DMS 273 (cell line): Measurements from ENCODE around the gene YTHDF2.
"Not testable (repeated sequence)": the region's sequence is repeated elsewhere in the genome, so short reads cannot be mapped to it uniquely, and the experiment has no call there.

ENCODE experiments used
- DNase-seq: peaks from one replicate; lab custom pipeline; 2025; ENCODE audit not compliant: unreplicated experiment; lab: John Stamatoyannopoulos, UW

YTHDF2 gene

DNA sequence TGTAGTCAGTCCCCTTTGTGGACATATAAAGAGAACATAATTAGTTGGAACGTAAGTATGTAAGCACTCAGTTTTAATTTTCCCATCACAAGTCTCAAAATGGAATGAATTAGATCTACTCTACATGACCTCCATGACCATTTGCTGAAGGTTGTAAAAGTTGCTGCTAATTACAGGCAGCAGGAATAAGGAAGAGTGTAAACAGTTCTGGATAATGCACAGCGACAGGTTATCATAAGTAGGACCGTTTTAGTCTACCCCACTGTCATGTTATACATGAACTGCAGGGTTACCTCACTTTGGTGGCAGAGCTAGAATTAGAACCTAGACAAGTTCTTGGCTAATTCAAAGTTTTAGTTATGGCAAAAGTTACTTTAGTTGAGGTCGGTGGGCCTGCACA lies 21.7 kb downstream of the YTHDF2 start:
- no peak for DNase-seq

DNA sequence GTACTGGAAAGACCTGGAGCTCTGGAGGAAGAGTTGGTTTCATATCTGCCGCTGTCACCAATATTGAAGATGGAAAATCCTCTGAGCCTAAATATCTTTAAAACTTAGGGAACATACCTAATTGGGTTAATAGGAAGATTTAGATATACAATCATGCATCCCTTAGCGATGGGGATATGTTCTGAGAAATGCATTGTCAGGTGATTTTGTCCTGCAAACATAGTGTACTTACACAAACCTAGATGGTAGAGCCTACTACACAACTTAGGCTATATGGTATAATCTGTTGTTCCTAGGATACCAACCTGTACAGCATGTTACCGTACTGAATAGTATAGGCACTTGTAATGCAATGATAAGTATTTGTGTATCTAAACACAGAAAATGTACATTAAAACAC lies 22.5 kb downstream of the YTHDF2 start:
- no peak for DNase-seq

DNA sequence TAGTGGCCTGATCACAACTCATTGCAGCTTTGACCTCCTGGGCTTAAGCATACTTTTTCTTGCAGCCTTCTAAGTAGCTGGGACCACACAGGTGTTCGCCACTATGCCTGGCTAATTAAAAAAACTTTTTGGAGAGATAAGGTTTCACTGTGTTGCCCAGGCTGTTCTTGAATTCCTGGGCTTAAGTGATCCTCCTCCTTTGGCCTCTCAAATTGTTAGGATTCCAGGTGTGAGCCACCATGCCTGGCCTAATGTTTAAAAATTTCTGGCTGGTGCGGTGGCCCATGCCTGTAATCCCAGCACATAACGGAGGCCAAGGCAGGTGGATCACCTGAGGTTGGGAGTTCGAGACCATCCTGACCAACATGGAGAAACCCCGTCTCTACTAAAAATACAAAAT lies 24.4 kb downstream of the YTHDF2 start:
- no peak for DNase-seq

DNA sequence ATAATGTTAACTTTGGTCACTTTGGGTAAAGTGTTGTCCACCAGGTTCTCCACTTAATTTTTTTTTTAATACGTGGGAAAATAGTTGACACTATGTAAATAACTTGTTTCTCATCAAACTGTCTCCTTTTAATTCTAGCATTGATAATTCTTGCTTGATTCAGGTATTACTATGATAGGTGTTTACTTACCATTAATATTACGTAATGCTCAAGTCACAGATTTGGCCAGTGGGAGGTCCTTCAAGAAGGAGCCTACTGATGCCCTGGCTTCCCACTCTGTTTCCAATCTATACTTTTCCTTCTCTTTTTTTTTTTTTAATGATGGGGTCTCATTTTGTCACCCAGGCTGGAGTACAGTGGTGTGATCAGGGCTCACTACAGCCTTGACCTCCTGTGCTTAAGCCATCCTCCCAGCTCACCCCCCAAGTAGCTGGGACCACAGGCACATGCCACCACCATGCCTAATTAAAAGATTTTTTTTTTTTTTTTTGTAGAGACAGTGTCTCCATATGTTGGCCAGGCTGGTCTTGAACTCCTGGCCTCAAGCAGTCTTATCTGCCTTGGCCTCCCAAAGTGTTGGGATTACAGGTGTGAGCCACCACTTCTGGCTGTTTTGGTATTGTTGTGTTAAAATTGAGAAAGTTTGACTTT lies 29.9 kb downstream of the YTHDF2 start:
- no peak for DNase-seq

DNA sequence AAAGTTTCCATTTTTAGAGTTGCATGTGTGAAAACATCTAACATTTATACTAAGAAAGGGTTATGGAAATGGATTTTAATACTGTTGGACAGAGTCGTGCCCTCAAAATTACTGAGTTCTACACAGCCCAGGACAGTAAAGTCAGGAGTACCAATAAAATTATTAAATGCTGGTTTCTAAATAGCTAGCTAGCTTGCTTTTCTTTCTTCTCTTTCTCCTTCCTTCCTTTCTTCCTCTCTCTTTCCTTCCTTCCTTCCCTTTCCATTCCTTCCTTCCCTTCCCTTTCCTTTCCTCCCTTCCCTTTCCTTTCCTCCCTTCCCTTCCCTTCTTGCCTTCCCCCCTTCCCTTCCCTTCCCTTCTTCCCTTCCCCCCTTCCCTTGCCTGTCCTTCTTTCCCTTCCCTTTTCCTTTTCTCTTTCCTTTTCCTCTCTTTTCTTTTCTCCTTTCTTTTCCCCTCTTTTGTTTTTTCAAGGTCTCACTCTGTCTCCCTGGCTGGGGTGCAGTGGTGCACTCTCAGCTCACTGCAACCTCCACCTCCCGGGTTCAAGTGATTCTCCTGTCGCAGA lies 33.9 kb downstream of the YTHDF2 start:
- no peak for DNase-seq

DNA sequence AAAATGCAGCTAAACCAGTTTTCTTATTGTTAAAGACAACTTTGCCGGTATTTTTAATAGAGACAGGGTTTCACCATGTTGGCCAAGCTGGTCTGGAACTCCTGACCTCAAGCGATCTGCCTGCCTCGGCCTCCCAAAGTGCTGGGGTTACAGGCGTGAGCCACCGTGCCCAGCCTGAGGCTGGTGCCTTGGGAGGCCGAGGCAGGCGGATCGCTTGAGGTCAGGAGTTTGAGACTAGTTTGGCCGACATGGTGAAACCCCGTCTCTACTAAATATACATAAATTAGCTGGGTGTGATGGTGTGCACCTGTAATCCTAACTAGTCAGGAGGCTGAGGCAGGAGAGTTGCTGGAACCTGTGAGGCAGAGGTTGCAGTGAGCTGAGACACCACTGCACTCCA lies 35.2 kb downstream of the YTHDF2 start:
- not testable (repeated sequence) for DNase-seq

DNA sequence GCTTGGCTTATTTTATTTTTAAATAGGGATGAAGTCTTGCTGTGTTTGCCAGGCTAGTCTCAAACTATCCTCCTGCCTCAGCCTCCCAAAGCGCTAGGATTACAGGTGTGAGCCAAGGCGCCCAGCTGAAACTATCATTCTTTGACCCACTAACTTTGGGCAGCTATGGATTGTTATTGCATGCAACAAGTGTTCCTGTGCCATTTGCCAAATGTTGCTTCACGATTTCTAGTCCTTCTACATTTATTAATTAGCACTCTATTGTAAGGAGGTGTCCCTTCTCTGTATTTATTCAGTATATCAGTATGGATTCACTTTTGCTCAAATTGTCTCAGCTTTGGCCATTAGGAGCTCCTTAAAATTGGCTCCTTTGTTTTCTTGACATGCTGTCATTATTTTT lies 36.4 kb downstream of the YTHDF2 start:
- no peak for DNase-seq

DNA sequence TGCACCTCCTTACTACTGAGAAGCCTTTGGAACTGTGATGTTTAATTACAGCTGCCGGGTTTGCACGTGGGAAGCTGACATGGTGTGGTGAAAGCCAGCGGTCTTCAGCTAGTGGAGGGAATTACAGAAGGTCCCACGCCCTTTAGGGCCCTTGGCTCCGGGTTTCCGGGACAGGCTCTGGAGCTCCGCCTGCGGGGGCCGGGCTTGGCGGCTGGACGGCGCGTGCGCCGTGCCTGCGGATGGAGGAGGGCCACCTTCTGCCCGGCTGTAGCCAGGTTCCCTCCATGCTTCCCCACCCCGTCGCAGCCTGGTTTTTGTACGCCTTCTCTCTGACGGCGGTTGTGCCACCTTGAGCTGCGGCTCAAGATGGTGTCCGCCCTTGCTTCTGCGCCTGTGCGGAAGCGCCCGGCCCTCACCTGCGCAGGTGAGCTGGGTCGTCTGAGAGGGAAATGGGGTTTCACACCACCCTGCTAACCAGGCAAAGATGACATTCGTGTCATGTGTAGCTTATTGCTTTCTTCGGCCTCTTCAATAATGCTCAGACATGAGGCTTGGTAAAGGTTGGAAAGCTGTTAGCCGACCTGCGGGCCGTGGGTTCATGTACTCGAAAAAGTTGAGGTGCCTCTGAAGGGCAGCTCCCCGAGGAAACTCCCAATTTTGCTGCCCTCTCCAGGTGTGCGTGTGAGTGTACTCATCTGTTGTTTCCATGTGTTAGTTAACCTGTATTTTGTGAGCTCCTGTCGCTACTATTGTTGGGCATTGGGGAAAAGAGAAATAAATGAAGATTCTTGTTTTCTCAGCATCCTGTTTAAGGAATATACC lies 38.6 kb downstream of the YTHDF2 start:
- peak; percentile 67 for DNase-seq

DNA sequence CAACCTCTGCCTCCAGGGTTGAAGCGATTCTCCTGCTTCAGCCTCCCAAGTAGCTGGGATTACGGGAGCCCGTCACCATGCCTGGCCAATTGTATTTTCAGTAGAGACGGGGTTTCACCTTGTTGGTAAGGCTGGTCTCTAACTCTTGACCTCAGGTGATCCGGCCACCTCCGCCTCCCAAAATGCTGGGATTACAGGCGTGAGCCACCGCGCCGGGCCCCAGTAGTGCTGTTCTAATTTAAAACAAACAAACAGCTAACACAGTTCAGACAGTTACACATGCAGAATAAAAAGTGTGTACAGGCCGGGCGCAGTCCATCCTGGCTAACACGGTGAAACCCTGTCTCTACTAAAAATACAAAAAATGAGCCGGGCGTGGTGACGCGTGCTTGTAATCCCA lies 39.6 kb downstream of the YTHDF2 start:
- DNase-seq: no peak

DNA sequence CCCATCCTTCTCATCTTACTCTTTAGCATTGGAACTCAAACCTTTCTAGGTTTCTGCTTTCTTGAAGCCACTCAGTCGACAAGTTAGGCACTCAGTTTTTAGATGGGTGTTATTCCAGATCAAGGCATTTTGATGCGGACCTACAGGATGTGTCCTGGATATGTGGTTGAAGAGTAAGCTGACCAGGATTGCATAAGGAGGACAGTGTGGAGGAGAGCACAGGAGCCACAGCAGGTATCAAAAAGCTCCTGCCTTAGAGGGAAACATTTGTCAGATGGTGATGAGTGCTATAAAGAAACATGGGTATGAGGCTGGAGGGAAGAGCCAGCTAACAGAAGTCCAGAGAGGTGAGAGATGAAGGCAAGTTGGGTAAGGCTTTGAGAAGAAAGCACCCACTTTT lies 41.3 kb downstream of the YTHDF2 start:
- DNase-seq: no peak

DNA sequence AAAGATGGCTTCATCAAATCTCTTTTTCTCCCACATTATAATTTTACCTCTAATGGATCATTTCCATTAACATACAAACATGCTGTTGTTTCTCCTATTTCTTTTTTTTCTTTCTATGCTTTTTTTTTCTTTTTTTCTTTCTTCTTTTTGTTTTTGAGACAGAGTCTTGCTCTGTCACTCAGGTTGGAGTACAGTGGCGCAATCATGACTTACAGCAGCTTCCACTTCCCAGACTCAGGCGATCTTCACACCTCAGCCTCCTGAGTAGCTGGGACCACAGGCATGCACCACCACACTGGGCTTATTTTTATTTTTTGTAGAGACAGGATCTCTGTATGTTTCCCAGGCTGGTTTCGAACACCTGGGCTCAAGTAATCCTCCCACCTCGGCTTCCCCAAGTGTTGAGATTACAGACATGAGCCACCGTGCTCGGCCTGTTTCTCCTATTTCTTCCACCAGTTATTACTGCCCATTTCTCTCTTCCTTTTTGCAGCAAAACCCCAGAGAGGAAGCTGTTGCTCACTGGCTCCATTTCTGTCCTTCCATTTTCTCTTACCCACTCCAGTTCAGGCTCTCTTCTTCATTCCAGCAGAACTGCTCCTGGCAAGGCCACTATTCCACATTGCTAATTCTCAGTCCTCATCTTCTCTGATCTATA lies 43.1 kb downstream of the YTHDF2 start:
- no peak for DNase-seq

DNA sequence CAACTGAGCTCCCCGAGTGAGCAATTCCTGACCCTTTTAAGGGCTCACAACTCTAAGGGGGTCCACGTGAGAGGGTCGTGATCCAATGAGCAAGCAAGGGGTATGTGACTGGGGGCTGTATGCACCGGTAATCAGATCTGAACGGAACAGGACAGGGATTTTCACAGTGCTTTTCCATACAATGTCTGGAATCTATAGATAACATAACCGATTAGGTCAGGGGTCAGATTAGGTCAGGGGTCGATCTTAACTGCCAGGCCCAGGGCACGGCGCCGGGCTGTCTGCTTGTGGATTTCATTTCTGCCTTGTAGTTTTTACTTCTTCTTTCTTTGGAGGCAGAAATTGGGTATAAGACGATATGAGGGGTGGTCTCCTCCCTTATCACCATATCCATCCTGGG lies 44.6 kb downstream of the YTHDF2 start:
- DNase-seq: no peak

DNA sequence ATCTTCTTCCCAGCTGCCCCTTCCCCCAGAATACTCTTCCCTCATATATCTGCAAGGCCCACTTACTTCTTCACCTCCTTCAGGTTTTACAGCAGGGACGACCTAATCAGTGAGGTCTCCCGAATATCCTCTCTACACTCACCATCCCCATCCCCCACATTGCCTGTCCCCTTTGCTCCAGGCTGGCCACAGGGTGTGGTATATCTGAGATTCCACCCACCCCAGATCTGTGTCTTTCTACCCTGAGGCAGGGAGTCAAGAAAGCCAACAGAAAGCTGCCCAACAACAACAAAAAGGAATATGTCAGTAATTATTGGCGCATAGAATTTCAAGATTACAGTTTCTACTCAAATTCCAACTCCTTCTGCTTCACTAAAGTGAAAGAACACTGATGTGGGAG lies 45.3 kb downstream of the YTHDF2 start:
- no peak for DNase-seq

DNA sequence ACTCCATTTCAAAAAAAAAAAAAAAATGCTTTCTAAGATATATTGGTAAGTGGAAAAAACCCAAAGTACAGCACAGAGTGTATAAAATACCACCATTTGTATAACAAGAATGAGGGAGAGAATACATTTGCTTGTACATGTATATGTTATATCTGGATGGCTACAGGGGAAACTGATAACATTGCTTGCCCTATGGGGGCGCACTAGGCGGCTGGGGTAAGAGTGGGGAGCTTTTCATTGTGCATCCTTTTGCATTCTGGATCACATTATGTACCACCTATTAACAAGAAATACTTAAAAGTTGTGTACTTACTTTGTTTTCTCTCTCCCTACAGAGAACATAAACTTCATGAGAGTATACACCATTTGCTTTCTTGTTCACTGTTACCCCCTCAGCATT lies 46.6 kb downstream of the YTHDF2 start:
- no peak for DNase-seq

DNA sequence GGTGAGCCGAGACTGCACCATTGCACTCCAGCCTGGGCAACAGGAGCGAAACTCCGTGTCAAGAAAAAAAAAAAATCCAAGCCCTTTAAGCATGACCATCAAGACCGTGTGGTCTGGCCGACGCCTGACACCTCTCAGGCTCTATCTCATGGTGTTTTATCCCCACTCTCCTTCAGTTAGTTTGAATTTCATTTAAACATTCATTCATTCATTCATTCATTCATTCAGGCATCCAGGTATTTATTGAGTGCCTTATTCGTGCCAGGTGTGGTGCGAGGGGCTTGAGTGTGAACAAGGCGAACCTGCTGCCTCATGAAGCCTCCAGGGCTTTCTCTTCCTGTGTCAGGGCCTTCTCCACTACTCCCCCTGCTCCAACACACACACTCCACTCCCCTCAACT lies 52.7 kb downstream of the YTHDF2 start:
- DNase-seq: no peak

DNA sequence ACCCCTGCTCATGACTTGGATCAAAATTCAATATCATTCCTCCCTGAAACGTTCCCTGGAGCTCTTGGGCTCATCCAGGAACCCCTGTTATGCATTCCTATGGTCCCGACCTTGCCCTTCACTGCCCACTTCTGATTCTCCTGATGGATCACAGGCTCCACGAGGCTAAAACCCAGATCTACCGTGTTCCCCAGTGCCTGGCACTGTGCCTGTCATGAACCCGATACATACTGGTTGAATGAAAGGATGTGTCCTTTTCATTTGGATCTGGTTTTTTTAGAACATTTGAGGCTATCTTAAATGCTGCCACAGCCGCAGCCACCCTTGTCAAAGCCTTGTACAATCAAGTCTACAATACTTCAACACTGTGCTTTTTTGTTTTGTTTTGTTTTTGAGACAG lies 53.1 kb downstream of the YTHDF2 start:
- no peak for DNase-seq

DNA sequence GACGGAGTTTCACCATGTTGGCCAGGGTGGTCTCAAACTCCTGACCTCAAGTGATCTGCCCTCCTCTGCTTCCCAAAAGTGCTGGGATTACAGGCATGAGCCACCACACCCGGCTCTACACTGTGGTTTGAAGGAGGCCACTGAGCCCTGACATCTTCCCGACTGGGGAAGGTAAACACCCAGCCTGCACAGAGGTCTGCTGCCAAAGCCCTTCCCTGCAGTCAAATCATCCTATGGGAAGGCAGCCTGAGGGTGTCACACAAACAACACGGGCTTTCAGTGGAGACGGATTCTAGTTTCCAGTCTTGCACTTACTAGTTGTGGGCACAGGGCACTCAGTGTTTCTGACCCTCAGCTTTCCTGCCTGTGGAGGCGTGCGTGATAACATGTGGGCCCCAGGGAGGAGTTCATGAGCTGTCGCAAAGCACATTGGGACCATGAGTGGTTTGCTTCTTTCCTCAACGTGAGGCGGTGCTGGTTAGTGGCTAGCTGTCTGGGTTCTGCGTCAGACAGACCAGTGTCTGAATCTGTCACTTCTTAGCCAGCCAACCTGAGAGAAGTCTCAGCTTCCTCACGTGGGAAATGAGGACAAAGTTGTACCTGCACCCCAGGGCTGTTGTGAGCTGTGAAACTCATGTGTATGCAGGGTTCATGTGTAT lies 53.8 kb downstream of the YTHDF2 start:
- no peak for DNase-seq

DNA sequence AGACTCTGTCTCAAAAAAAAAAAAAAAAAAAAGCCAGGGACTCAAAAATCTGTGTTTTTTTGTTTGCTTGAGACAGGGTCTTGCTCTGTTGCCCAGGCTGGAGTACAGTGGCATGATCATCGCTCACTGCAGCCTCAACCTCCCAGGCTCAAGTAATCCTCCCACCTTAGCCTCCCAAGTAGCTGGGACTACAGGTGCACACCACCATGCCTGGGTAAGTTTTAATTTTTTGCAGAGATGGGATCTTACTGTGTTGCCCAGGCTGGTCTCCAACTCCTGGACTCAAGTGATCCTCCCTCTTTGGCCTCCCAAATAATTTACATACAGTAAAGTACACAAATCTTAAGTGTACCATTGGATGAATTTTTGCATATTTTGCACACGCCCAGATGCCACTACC lies 55.2 kb downstream of the YTHDF2 start:
- not testable (repeated sequence) for DNase-seq

DNA sequence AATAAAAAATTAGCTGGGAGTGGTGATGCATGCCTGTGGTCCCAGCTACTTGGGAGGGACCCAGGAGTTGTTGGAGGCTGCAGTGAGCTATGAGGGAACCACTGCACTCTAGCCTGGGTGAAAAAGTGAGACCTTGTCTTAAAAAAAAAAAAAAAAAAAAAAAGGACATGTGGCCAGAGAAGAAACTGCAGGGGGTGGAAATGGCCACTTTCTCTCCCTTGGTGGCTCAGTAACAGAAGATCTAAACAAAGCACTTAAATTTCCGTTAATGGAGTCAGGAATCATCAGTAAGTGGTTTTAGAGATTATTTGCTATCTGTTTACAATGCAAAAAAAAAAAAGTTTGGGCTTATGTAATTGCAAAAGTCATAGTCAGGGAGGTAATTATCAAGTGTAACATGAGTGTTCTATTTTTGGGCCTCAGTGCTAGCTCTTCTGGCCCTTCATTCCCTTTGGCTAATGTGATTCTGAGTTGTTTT lies 55.9 kb downstream of the YTHDF2 start:
- peak; percentile 26 for DNase-seq

DNA sequence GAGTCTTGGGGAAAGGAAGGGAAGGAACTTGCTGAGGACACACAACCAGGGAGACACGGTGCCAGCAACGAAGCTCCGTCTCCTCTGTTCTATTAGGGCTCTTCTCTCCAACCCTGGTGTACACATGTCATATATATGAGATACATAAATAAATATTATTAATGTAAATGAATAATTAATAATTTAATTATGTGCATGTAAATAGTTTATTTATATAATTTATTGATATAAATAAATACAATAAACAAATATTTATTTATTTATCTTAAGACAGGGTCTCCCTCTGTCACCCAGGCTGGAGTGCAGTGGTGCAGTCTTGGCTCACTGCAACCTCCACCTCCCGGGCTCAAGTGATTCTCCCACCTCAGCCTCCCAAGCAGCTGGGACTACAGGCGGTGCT lies 57.8 kb downstream of the YTHDF2 start:
- DNase-seq: not testable (repeated sequence)
